ENCODE data around the gene SFN.
"Not testable (repeated sequence)": the region's sequence is repeated elsewhere in the genome, so short reads cannot be mapped to it uniquely, and the experiment has no call there.

Gene SFN

DNA sequence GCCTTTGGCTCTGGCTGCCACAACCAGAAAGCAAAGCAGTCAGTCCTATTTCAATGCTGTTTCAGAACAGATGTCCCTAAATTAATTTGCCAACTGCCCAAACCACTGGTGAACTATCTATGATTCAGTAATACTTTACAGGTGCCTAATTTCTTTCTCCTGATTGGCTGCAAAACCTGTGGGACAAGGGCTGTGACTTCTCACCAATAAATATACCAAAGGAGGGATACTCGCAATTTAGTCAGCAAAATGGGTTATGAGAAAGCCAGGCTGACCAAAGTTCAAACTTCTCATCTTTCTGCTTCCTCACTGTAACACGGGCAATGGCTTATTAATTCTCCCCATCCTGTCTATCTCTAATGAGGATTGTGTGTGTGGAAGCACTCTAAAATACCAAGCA lies 14.4 kb downstream of the SFN start:
- Histone ChIP-seq H3K36me3 (ENCODE audit: control insufficient read depth, insufficient read depth, low read length) (peaks cover 43% of the 10 kb centered on the region), H3K9ac (ENCODE audit: low read length) (no peak overlapping the region), H3K4me1 (ENCODE audit: control insufficient read depth, insufficient read depth, low read length) (0 out of 2 replicates have a peak, but pooled peaks cover 7% of the 10 kb centered on the region), H3K27ac (ENCODE audit: low read depth, low read length) (no peak overlapping the region), H3K9me3 (ENCODE audit: control insufficient read depth, insufficient read depth, low read depth, low read length) (no peaks in the 10 kb centered on the region), H3K27me3 (ENCODE audit: control insufficient read depth, insufficient read depth, low read length) (no peaks in the 10 kb centered on the region), H3K4me3 (ENCODE audit: low read depth, low read length) (no peak overlapping the region)

DNA sequence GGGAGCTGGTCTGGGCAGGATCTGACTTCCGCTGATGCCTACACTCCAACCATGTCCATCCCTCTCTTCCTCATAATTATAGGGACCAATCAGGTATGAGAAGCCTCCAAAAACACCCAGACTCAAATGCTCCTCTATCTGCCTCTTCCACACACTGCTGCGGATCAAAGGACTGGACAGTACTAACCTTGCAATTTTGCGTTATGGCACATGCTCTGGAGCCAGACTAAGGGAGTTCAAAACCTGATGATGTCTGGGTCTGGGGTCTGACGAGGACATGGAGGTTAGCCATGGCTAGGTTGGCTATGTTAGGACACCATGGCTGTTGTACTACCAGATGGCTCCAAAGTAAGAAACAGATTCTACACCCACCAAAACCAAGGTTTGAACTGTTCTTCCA lies 16.8 kb downstream of the SFN start:
- 0 out of 2 replicates have a peak, but pooled peaks cover 5% of the 10 kb centered on the region for H3K4me1 ChIP-seq (ENCODE audit: control insufficient read depth, insufficient read depth, low read length)
- no peaks in the 10 kb centered on the region for H3K9me3 ChIP-seq (ENCODE audit: control insufficient read depth, insufficient read depth, low read depth, low read length)
- peaks cover 66% of the 10 kb centered on the region for H3K36me3 ChIP-seq (ENCODE audit: control insufficient read depth, insufficient read depth, low read length)
- no peaks in the 10 kb centered on the region for H3K27me3 ChIP-seq (ENCODE audit: control insufficient read depth, insufficient read depth, low read length)
- no peak overlapping the region for H3K9ac ChIP-seq (ENCODE audit: low read length)
- H3K4me3 ChIP-seq (ENCODE audit: low read depth, low read length): no peak overlapping the region
- no peak overlapping the region for H3K27ac ChIP-seq (ENCODE audit: low read depth, low read length)

DNA sequence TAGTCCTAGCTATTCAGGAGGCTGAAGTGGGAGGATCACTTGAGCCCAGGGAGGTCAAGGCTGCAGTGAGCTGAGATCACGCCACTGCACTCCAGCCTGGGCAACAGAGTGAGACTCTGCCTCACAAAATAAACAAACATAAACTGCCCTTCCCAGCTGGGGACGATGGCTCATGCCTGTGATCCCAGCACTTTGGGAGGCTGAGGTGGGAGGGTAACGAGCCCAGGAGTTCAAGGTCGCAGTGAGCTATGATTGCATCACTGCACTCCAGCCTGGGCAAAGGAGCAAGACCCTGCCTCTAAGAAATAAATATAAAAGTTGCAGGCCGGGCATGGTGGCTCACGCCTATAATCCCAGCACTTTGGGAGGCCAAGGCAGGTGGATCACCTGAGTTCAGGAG lies 18.7 kb downstream of the SFN start:
- H3K9ac ChIP-seq (ENCODE audit: low read length); H3K4me1 ChIP-seq (ENCODE audit: control insufficient read depth, insufficient read depth, low read length); H3K27me3 ChIP-seq (ENCODE audit: control insufficient read depth, insufficient read depth, low read length); H3K9me3 ChIP-seq (ENCODE audit: control insufficient read depth, insufficient read depth, low read depth, low read length); H3K4me3 ChIP-seq (ENCODE audit: low read depth, low read length); H3K27ac ChIP-seq (ENCODE audit: low read depth, low read length): not testable (repeated sequence)
- H3K36me3 ChIP-seq (ENCODE audit: control insufficient read depth, insufficient read depth, low read length): peaks cover 78% of the 10 kb centered on the region

DNA sequence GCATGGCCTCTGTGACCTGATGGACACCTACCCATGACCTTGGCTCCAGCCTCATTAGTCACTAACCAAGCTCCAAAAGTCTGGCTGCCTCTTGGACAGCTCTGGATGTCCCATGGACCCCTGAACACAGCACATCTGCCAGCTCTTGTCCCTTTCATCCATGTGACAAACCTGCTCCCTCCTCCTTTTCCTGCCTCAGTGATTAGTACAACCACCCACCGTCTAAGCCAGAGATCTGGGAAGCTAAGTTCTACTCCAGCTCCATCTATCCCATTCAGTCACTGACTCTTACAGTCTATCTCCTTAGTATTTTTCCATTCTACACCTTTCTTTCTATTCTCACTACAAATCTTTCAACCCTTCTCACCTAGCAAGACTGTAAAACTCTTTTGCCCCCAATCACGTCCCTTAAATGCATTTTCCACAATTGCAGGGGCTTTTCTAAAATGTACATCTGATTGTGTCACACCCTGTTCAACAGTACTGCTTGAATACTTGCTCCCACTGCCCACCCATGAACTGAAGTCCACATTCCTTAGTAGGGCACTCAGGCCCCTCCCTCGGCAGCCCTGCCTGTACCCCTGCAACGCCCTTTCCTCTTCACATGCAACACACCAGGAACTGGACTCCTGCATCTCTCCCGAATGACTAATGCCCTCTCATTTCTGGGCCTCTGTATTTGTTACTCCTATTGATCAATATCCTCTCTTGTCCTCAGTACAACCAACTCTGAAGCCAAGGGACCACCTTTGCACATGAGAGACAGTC lies 19.9 kb downstream of the SFN start:
- no peaks in the 10 kb centered on the region for H3K27me3 ChIP-seq (ENCODE audit: control insufficient read depth, insufficient read depth, low read length)
- no peak overlapping the region for H3K4me3 ChIP-seq (ENCODE audit: low read depth, low read length)
- no peaks in the 10 kb centered on the region for H3K4me1 ChIP-seq (ENCODE audit: control insufficient read depth, insufficient read depth, low read length)
- H3K36me3 ChIP-seq (ENCODE audit: control insufficient read depth, insufficient read depth, low read length): peaks cover 74% of the 10 kb centered on the region
- H3K27ac ChIP-seq (ENCODE audit: low read depth, low read length): no peak overlapping the region
- H3K9ac ChIP-seq (ENCODE audit: low read length): no peak overlapping the region
- H3K9me3 ChIP-seq (ENCODE audit: control insufficient read depth, insufficient read depth, low read depth, low read length): no peaks in the 10 kb centered on the region

DNA sequence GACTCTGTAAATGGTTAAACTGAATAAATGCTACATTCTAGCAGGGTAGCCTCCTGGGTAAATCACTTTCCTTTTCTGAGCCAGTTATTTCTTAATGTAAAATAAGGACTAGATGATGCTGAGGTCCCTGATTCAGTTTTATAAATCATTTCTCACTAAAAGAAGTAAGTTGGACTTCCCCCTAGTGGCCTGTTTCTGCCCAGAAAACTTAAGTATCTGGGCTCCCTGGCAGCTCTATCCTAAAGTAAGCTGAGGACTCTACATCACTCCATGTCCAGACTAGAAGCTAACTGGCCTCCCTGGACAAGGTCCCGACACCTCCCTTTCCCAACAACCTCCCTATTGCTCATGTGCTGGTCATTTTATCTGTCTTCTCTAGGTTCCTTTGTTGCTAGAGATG lies 24.2 kb downstream of the SFN start:
- no peak overlapping the region for H3K4me3 ChIP-seq (ENCODE audit: low read depth, low read length)
- H3K27me3 ChIP-seq (ENCODE audit: control insufficient read depth, insufficient read depth, low read length): no peaks in the 10 kb centered on the region
- peaks cover 3% of the 10 kb centered on the region; the same call in 1 of the 2 replicates for H3K4me1 ChIP-seq (ENCODE audit: control insufficient read depth, insufficient read depth, low read length)
- no peaks in the 10 kb centered on the region for H3K9me3 ChIP-seq (ENCODE audit: control insufficient read depth, insufficient read depth, low read depth, low read length)
- peaks cover 57% of the 10 kb centered on the region for H3K36me3 ChIP-seq (ENCODE audit: control insufficient read depth, insufficient read depth, low read length)
- H3K9ac ChIP-seq (ENCODE audit: low read length): no peak overlapping the region
- no peak overlapping the region for H3K27ac ChIP-seq (ENCODE audit: low read depth, low read length)

DNA sequence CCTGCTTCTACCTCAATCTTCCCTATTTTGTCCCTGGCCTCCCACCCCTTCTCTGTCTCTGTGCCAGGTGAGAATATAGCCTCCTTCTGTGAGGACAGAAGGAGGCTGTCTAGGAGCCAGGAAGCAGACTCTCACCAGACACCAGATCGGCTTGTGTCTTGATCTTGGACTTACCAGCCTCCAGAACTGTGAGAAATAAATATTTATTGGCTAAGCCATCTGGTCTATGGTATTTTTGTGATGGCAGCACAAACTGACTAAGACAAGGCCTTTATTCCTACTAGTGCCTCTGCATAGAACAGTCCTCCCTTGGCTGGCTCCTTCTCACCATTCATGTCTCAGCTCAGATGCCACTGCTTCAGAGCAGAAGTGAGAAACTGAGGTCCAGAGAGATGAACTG lies 25.3 kb downstream of the SFN start:
- H3K36me3 ChIP-seq (ENCODE audit: control insufficient read depth, insufficient read depth, low read length): peaks cover 57% of the 10 kb centered on the region
- no peak overlapping the region for H3K9ac ChIP-seq (ENCODE audit: low read length)
- no peak overlapping the region for H3K4me3 ChIP-seq (ENCODE audit: low read depth, low read length)
- no peak overlapping the region for H3K27ac ChIP-seq (ENCODE audit: low read depth, low read length)
- H3K4me1 ChIP-seq (ENCODE audit: control insufficient read depth, insufficient read depth, low read length): peaks cover 3% of the 10 kb centered on the region; the same call in 1 of the 2 replicates
- no peaks in the 10 kb centered on the region for H3K9me3 ChIP-seq (ENCODE audit: control insufficient read depth, insufficient read depth, low read depth, low read length)
- no peaks in the 10 kb centered on the region for H3K27me3 ChIP-seq (ENCODE audit: control insufficient read depth, insufficient read depth, low read length)

DNA sequence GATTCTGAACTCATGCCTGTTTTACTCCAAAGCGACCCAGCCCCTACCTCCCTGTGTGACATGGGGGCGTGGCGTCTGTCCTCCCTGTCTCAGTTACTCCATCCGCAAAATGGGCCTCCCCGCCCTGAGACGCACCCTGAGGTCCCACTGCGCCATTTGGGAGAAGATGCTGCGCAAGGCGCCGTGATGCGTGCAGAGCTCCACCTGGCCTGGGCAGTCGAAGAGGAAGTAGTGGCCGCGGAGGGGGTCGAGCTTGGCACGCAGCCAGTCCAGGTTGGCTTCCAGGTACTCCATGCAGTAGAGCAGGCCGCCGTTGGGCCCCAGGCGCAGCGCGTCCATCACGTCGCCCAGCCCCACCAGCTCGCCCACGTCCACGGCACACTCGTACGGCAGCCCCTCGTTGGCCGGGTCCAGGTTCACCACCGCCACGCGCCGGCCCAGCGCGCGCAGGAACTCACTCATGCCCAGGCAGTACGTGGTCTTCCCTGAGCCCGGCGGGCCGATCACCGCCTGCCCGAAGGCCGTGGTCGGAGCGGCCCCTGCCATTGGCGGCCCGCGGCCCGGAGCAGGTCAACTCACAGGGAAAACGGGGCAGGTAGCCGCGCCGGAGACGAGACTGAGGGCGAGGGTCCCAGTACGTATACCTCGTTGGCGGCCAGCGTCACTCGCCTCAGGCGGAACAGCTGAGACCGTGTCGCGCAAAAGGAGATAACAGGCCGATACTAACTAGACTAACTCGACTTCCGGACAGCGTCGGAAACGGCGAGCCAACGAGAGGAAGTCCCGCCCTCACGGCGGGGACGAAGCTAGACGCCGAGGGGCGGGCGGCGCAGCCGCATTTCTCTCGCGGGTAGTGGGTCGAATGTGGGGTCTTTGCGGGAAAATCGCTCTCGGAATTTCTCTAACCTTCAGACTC lies 26.9 kb downstream of the SFN start, which contains the start of gene GPN2:
Gene GPN2, minus strand, starts transcription at position 733 of the 916 bp plus-strand sequence. Its CDS starts 187 bp downstream, at position 546.
- Histone ChIP-seq H3K4me1 (ENCODE audit: control insufficient read depth, insufficient read depth, low read length) (peaks cover 3% of the 10 kb centered on the region; the same call in 1 of the 2 replicates), H3K27ac (ENCODE audit: low read depth, low read length) (peak within 1 kb of the TSS; percentile 80), H3K4me3 (ENCODE audit: low read depth, low read length) (peak within 1 kb of the TSS; percentile 95), H3K9me3 (ENCODE audit: control insufficient read depth, insufficient read depth, low read depth, low read length) (no peaks in the 10 kb centered on the region), H3K36me3 (ENCODE audit: control insufficient read depth, insufficient read depth, low read length) (peaks cover 53% of the 10 kb centered on the region), H3K27me3 (ENCODE audit: control insufficient read depth, insufficient read depth, low read length) (no peaks in the 10 kb centered on the region), H3K9ac (ENCODE audit: low read length) (peak within 1 kb of the TSS; percentile 89)

DNA sequence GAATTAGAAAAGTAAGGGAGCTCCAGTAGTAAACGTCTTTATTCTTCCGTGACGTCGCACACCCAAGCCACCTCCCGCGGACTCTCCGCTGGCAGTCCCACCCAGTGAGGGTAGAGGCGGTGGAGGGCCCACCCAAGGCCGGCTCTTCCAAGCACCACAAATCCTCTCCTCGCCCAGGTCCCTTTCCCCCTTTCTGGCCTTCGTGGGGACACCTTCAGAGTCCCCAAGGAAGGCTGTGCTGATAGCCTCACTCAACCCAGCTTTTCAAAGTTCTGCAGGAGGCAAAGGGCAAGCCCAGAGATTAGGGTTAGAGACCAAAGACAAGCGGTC lies 27.5 kb downstream of the SFN start:
- Histone ChIP-seq H3K27ac (ENCODE audit: low read depth, low read length) (peak overlapping the region; percentile 80), H3K9me3 (ENCODE audit: control insufficient read depth, insufficient read depth, low read depth, low read length) (no peaks in the 10 kb centered on the region), H3K4me1 (ENCODE audit: control insufficient read depth, insufficient read depth, low read length) (peaks cover 3% of the 10 kb centered on the region; the same call in 1 of the 2 replicates), H3K4me3 (ENCODE audit: low read depth, low read length) (peak overlapping the region; percentile 95), H3K36me3 (ENCODE audit: control insufficient read depth, insufficient read depth, low read length) (peaks cover 54% of the 10 kb centered on the region), H3K27me3 (ENCODE audit: control insufficient read depth, insufficient read depth, low read length) (no peaks in the 10 kb centered on the region), H3K9ac (ENCODE audit: low read length) (peak overlapping the region; percentile 89)

DNA sequence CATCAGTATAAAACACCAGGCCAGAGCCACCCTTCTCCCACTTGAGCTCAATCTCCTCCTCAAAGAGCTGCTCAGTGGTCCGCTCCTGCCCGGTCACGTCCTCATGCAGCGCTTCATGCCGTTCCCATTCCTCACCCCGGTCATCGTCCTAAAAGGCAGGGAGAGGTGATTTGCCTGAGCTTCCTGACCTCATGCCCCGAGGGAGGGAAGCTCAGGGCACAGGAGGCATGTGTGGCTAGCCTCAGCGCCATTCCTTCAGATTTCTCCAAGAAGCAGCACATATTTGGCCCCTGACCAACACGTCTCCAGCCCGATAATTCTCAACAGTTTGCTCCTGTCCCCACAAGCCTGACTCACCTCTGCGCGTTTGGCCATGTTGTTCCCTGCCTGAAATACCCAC lies 31.3 kb downstream of the SFN start:
- Histone ChIP-seq H3K27ac (ENCODE audit: low read depth, low read length) (no peak overlapping the region), H3K4me3 (ENCODE audit: low read depth, low read length) (no peak overlapping the region), H3K36me3 (ENCODE audit: control insufficient read depth, insufficient read depth, low read length) (peaks cover 46% of the 10 kb centered on the region), H3K9ac (ENCODE audit: low read length) (no peak overlapping the region), H3K4me1 (ENCODE audit: control insufficient read depth, insufficient read depth, low read length) (peaks cover 6% of the 10 kb centered on the region), H3K27me3 (ENCODE audit: control insufficient read depth, insufficient read depth, low read length) (no peaks in the 10 kb centered on the region), H3K9me3 (ENCODE audit: control insufficient read depth, insufficient read depth, low read depth, low read length) (no peaks in the 10 kb centered on the region)

DNA sequence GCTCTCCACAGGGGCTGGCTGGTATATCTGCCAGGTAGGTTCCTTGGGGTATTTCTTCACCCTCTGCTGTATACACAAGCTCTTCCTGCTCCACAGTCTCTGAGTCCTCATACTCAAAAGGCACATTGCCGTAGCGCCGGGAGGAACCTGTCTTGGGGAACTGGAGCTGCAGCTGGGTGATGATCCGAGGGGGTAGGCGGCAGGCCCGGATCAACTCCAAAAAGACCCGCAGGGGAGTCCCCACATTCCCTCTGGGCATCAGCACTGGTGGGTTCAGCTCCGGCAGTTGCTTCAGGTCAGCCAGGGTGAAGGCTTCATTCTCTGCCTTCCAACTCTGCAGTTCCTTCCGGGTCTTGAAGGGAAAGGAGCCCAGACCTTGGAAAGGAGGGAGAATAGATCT lies 34.4 kb downstream of the SFN start:
- Histone ChIP-seq H3K9me3 (ENCODE audit: control insufficient read depth, insufficient read depth, low read depth, low read length) (no peaks in the 10 kb centered on the region), H3K27me3 (ENCODE audit: control insufficient read depth, insufficient read depth, low read length) (no peaks in the 10 kb centered on the region), H3K36me3 (ENCODE audit: control insufficient read depth, insufficient read depth, low read length) (peaks cover 42% of the 10 kb centered on the region), H3K4me1 (ENCODE audit: control insufficient read depth, insufficient read depth, low read length) (peaks cover 8% of the 10 kb centered on the region), H3K4me3 (ENCODE audit: low read depth, low read length) (no peak overlapping the region), H3K27ac (ENCODE audit: low read depth, low read length) (no peak overlapping the region), H3K9ac (ENCODE audit: low read length) (no peak overlapping the region)

All from HUES6 (cell line).